ENCODE measurements around the gene ALLC. TPM values are rescaled to one million over a fixed set of nuclear protein-coding genes. Genes with fewer than 3 reads are reported as not detected.
A peak's percentile ranks its signal among the peaks of the same experiment; 100 is the strongest.

Gene ALLC
- total RNA-seq, 2 donors from 2014 or later: not detected

DNA sequence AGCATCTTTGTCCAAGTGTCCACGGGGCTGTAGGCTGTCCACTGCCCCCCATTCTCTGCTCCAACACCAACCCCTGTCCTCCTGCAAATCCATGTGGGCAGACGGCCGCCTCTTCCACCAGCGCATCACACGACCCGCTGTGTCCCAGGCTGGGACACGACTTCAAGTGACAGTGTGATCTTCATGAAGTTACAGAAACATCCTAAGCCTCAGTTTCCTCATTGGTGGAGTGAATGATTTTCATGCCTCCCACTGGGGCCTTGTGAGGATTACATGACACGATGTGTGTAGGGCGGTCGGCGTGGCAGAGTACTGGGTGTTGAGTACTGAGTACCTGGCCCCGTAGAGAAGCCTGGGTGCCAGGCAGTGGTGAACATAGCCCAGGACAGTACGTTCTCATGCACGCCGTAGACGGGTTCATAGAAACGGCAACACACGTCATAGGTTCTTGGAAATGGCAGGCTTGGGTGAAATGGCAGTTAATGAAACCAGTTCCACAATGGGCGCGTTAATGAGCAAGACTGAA, 9.3 kb upstream of the ALLC start:
- Histone ChIP-seq H3K36me3 (ENCODE audit: control insufficient read depth, insufficient read depth, low read length) (no peaks in the 10 kb centered on the region), H3K9me3 (ENCODE audit: control insufficient read depth, low read length) (no peaks in the 10 kb centered on the region), H3K4me1 (ENCODE audit: control insufficient read depth, insufficient read depth, low read length) (peaks cover 3% of the 10 kb centered on the region), H3K9ac (ENCODE audit: extremely low read depth, low read length, poor library complexity, severe bottlenecking) (no peak overlapping the region), H3K4me3 (ENCODE audit: low read length) (no peak overlapping the region), H3K27me3 (ENCODE audit: control insufficient read depth, insufficient read depth, low read length, poor library complexity, severe bottlenecking) (peaks cover 8% of the 10 kb centered on the region), H3K27ac (ENCODE audit: low read depth, low read length) (no peak overlapping the region)
- DNase-seq: no peak
- no peak overlapping the region for H3K4me3 Mint-ChIP-seq
- WGBS, 2 experiments (ENCODE audit: insufficient coverage in 1 of 2, insufficient read length in 1 of 2): 94 to 97% methylated on average over 18 to 20 of the region's 20 CpGs
- no peaks in the 10 kb centered on the region for H3K36me3 Mint-ChIP-seq (ENCODE audit: low read depth)
- H3K27me3 Mint-ChIP-seq (ENCODE audit: insufficient read depth): peaks cover 29% of the 10 kb centered on the region
- peaks cover 11% of the 10 kb centered on the region for H3K4me1 Mint-ChIP-seq
- H3K9me3 Mint-ChIP-seq: no peaks in the 10 kb centered on the region
- TF ChIP-seq, protein P1, sequence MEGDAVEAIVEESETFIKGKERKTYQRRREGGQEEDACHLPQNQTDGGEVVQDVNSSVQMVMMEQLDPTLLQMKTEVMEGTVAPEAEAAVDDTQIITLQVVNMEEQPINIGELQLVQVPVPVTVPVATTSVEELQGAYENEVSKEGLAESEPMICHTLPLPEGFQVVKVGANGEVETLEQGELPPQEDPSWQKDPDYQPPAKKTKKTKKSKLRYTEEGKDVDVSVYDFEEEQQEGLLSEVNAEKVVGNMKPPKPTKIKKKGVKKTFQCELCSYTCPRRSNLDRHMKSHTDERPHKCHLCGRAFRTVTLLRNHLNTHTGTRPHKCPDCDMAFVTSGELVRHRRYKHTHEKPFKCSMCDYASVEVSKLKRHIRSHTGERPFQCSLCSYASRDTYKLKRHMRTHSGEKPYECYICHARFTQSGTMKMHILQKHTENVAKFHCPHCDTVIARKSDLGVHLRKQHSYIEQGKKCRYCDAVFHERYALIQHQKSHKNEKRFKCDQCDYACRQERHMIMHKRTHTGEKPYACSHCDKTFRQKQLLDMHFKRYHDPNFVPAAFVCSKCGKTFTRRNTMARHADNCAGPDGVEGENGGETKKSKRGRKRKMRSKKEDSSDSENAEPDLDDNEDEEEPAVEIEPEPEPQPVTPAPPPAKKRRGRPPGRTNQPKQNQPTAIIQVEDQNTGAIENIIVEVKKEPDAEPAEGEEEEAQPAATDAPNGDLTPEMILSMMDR (conservative IDR thresholded peaks at IDR 0.05): no peak
- no peak overlapping the region for H3K27ac Mint-ChIP-seq

DNA sequence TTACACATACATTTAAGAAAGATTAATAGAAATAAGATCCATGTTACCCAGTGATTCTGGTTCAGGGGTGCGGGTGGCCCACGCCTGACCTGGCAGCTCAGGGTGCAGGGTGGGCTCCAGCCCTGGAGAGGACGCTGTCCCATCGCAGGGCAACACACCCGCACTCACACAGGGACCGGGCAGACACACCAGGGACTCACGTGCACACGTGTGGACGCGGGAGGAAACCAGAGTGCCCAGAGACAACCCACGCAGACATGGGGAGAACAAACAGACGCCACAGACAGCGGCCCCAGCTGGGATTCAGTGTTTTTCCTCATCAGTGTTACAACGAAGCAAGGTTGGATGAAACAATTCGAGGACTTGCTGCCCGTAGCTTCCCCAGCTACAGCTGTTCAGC, 8.4 kb upstream of the ALLC start:
- no peak overlapping the region for H3K27ac Mint-ChIP-seq
- H3K4me3 Mint-ChIP-seq: no peak overlapping the region
- peaks cover 38% of the 10 kb centered on the region for H3K27me3 Mint-ChIP-seq (ENCODE audit: insufficient read depth)
- Histone ChIP-seq H3K9ac (ENCODE audit: extremely low read depth, low read length, poor library complexity, severe bottlenecking) (no peak overlapping the region), H3K36me3 (ENCODE audit: control insufficient read depth, insufficient read depth, low read length) (no peaks in the 10 kb centered on the region), H3K4me1 (ENCODE audit: control insufficient read depth, insufficient read depth, low read length) (peaks cover 3% of the 10 kb centered on the region), H3K4me3 (ENCODE audit: low read length) (no peak overlapping the region), H3K27me3 (ENCODE audit: control insufficient read depth, insufficient read depth, low read length, poor library complexity, severe bottlenecking) (peaks cover 8% of the 10 kb centered on the region), H3K9me3 (ENCODE audit: control insufficient read depth, low read length) (no peaks in the 10 kb centered on the region), H3K27ac (ENCODE audit: low read depth, low read length) (no peak overlapping the region)
- H3K9me3 Mint-ChIP-seq: no peaks in the 10 kb centered on the region
- TF ChIP-seq, protein P1 (conservative IDR thresholded peaks at IDR 0.05): no peak
- no peak for DNase-seq
- peaks cover 11% of the 10 kb centered on the region for H3K4me1 Mint-ChIP-seq
- WGBS, 2 experiments (ENCODE audit: insufficient coverage in 1 of 2, insufficient read length in 1 of 2): 93 to 97% methylated on average over 16 of the region's 16 CpGs
- no peaks in the 10 kb centered on the region for H3K36me3 Mint-ChIP-seq (ENCODE audit: low read depth)

DNA sequence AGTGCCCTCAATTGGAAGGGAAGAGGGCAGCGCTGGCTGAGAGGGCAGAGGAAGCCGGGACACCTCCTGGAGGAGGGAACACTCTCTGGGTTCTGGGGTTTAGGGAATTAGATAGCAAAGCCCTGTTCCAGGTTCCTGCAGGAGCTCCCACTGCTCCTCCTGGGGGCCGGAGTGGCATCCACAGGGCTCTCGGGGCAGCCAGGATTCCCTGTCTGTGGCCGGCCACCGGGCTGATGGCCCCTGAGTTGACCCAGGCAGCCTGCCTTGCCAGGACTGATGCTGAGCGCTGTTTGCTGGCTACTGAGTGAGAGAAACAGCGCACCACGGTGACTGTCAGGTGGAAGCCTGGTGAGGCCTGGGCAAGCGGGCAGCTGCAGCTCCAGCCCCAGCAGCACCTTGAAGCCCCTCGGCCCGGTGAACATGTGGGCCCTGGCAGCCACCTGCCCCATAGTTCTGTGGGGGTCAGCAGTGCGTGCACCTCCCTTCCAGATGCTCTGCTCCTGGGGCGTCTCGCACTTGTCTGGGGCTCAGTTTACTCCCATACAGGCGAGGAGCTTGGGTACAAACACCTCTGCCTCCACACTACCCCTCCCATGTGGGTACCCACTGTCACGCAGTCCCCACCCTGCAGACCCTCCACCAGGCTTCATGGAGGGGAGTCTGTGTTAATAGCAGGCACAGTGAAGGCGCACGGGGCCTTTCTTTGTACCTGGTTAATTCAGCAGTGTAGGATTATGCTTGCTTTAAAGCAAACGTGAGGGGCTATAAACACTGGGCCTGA, 7.7 kb upstream of the ALLC start:
- H3K36me3 ChIP-seq (ENCODE audit: control insufficient read depth, insufficient read depth, low read length): no peaks in the 10 kb centered on the region
- Mint-ChIP-seq H3K4me3 (no peak overlapping the region), H3K36me3 (ENCODE audit: low read depth) (no peaks in the 10 kb centered on the region), H3K9me3 (no peaks in the 10 kb centered on the region), H3K27me3 (ENCODE audit: insufficient read depth) (peaks cover 38% of the 10 kb centered on the region), H3K27ac (no peak overlapping the region), H3K4me1 (peaks cover 11% of the 10 kb centered on the region)
- no peak overlapping the region for H3K9ac ChIP-seq (ENCODE audit: extremely low read depth, low read length, poor library complexity, severe bottlenecking)
- TF ChIP-seq, protein P1 (conservative IDR thresholded peaks at IDR 0.05): peak; percentile 34
- H3K9me3 ChIP-seq (ENCODE audit: control insufficient read depth, low read length): no peaks in the 10 kb centered on the region
- H3K27ac ChIP-seq (ENCODE audit: low read depth, low read length): no peak overlapping the region
- peaks cover 3% of the 10 kb centered on the region for H3K4me1 ChIP-seq (ENCODE audit: control insufficient read depth, insufficient read depth, low read length)
- peaks cover 8% of the 10 kb centered on the region for H3K27me3 ChIP-seq (ENCODE audit: control insufficient read depth, insufficient read depth, low read length, poor library complexity, severe bottlenecking)
- H3K4me3 ChIP-seq (ENCODE audit: low read length): no peak overlapping the region
- peak; percentile 57 for DNase-seq
- 84 to 88% methylated on average over 16 to 20 of the region's 20 CpGs for WGBS, 2 experiments (ENCODE audit: insufficient coverage in 1 of 2, insufficient read length in 1 of 2)

Measured in endodermal cell (in vitro differentiated cells).